Measurements from ENCODE around the gene WNT7B. TPM values are rescaled to one million over a fixed set of nuclear protein-coding genes. Genes with fewer than 3 reads are reported as not detected.
A peak's percentile ranks its signal among the peaks of the same experiment; 100 is the strongest.

The WNT7B gene
- total RNA-seq, 1 donor from 2014 or later, result 1.8 TPM

DNA sequence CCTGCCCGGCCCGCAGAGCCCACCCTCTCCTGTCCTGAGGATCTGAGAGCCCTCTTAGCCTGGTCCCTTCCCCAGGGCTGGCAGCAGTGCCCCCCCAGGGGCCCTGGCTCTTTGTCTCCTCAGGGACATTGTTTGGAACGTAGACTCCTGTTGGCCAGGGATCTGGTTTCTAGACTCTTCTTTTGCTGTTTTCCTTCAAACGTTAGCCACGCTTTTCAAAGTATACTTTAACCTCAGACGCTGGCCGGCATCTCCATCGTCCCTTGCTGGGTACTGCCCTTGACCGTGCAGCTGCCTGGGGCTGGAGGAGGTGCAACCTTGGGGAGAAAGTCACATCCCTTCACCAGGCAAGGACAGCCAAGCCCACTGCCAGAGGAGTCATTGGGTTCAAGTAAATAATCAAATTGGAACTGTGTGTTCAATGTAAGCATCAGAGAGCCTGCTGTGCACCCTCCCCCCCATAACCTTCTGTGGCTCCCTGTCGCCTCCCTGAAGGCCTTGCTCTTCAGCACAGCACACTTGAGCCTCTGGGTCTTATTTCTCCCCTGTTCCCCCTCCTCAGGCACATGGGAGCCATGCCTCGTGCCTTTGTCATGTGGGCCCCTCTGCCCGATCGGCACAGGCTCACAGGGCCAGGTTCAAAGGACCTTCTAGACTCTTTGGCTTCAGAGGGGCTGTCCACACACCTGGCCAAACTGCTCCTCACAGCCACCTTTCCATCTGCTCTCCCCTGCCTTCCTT is 21.8 kb upstream of the WNT7B start:
- H4K20me1 ChIP-seq (ENCODE audit: low read depth), result no peaks in the 10 kb centered on the region
- TF ChIP-seq EZH2 (IDR thresholded peaks at IDR 0.05) (no peak), EZH2phosphoT487 (IDR thresholded peaks at IDR 0.05) (no peak)
- TF ChIP-seq, protein P1, sequence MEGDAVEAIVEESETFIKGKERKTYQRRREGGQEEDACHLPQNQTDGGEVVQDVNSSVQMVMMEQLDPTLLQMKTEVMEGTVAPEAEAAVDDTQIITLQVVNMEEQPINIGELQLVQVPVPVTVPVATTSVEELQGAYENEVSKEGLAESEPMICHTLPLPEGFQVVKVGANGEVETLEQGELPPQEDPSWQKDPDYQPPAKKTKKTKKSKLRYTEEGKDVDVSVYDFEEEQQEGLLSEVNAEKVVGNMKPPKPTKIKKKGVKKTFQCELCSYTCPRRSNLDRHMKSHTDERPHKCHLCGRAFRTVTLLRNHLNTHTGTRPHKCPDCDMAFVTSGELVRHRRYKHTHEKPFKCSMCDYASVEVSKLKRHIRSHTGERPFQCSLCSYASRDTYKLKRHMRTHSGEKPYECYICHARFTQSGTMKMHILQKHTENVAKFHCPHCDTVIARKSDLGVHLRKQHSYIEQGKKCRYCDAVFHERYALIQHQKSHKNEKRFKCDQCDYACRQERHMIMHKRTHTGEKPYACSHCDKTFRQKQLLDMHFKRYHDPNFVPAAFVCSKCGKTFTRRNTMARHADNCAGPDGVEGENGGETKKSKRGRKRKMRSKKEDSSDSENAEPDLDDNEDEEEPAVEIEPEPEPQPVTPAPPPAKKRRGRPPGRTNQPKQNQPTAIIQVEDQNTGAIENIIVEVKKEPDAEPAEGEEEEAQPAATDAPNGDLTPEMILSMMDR (IDR thresholded peaks at IDR 0.05), result no peak
- no peaks in the 10 kb centered on the region for H3F3A ChIP-seq (ENCODE audit: low read depth)
- no peaks in the 10 kb centered on the region for H3K27me3 ChIP-seq
- no peak overlapping the region for H3K4me3 ChIP-seq
- no peaks in the 10 kb centered on the region for H3K79me2 ChIP-seq (ENCODE audit: low read depth)
- H3K4me1 ChIP-seq, result peaks cover 6% of the 10 kb centered on the region
- H3K9me3 ChIP-seq (ENCODE audit: low read depth), result no peaks in the 10 kb centered on the region
- H3K27me3 Mint-ChIP-seq (ENCODE audit: insufficient read depth, low read depth), result peaks cover 17% of the 10 kb centered on the region
- H3K9me3 Mint-ChIP-seq, result no peaks in the 10 kb centered on the region
- no peak overlapping the region for H3K27ac ChIP-seq
- DNase-seq (ENCODE audit: low spot score), result no peak
- H3K4me1 Mint-ChIP-seq, result peaks cover 10% of the 10 kb centered on the region
- H3K36me3 ChIP-seq, result no peaks in the 10 kb centered on the region
- H3K4me3 Mint-ChIP-seq, result peak overlapping the region; percentile 67
- H3K9ac ChIP-seq, result no peak overlapping the region
- no peak overlapping the region for H3K4me2 ChIP-seq
- H3K36me3 Mint-ChIP-seq, result no peaks in the 10 kb centered on the region
- no peak overlapping the region for H3K27ac Mint-ChIP-seq
- no peak overlapping the region for H2AFZ ChIP-seq (replicated peaks)

DNA sequence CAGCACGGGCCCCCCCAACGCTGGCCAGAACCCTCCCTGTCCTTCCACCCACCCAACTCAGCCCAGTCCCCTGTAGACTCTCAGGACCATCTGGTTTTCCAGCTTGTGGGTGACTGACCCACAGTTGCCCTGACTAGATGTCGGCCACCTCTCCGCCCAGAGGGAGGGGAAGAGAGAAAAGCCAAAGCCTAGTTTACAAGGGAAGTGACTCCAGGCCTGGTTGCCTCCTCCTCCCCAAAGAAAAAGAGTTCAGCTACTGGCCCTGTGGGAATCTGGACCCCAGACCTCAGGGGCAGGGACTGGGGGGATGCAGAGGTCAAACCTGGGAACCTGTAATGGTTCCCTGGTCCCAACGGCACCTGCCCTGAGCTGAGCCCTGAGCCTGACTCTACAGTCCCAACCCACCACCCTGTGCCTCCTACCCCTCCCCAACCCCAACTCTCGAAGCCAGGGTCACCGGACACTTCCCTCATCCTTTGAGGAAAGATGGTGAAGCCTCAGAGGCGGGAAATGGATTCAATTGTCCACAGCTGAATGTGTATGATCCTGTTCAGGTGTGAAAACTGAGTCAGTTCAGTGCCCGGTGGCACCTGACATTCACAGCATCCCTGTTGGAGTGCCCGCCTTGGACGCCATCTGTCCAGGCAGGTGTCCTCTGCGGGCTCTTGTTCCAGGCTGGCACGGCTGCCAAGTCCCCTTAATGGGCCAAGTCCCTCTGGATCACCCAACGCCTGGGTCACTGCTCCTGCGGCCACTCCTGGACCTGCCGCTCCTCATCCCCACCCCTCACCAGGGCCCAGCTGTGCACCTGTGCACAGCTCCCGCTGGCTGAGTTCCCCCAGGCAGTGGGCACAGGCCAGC is 21.0 kb upstream of the WNT7B start:
- Mint-ChIP-seq H3K9me3 (peaks cover 3% of the 10 kb centered on the region), H3K27ac (peak overlapping the region; percentile 85), H3K4me3 (no peak overlapping the region), H3K4me1 (peaks cover 10% of the 10 kb centered on the region), H3K27me3 (ENCODE audit: insufficient read depth, low read depth) (peaks cover 23% of the 10 kb centered on the region), H3K36me3 (no peaks in the 10 kb centered on the region)
- Histone ChIP-seq H3K9me3 (ENCODE audit: low read depth) (no peaks in the 10 kb centered on the region), H2AFZ (replicated peaks) (peak overlapping the region; percentile 72), H3K27ac (no peak overlapping the region), H3F3A (ENCODE audit: low read depth) (no peaks in the 10 kb centered on the region), H3K27me3 (no peaks in the 10 kb centered on the region), H3K4me3 (no peak overlapping the region), H4K20me1 (ENCODE audit: low read depth) (no peaks in the 10 kb centered on the region), H3K79me2 (ENCODE audit: low read depth) (no peaks in the 10 kb centered on the region), H3K4me2 (no peak overlapping the region), H3K36me3 (no peaks in the 10 kb centered on the region), H3K4me1 (peaks cover 6% of the 10 kb centered on the region), H3K9ac (no peak overlapping the region)
- no peak for DNase-seq (ENCODE audit: low spot score)
- TF ChIP-seq EZH2phosphoT487 (IDR thresholded peaks at IDR 0.05), result no peak
- TF ChIP-seq, protein P1 (IDR thresholded peaks at IDR 0.05), result no peak
- TF ChIP-seq EZH2 (IDR thresholded peaks at IDR 0.05), result no peak

DNA sequence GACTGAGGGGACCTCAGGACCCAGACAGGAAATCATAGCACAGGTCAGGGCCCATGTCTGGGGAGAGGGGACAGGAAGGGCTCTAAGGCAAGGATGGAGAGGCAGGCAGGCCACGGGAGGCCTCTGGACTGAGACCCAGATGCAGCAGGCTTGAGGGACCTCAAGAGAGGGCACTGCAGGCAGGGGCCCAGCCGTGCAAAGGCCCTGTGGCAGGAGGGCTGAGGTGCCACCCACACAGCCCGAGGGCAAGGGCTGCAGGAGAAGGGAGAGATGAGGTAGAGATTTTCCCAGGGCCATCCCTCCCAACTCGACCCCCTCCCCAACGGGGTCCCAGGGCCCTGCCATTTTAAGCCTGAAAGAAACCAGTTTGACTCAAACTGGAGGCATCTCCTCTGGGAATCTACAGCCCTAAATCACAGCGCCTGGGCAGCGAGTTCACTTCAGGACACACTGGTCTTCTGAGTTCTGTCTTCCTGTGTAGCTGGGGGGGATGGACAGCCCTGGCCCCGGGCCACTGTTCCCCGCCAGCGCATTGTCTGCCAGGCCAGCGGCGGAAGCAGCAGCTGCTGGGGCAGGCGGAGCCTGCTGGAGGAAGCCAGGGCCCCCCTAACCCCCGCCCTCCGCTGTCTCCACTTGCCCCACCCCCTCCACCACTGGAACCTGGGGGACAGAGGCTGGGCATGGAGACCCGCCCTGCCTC is 20.3 kb upstream of the WNT7B start:
- H4K20me1 ChIP-seq (ENCODE audit: low read depth), result no peaks in the 10 kb centered on the region
- H3K79me2 ChIP-seq (ENCODE audit: low read depth), result no peaks in the 10 kb centered on the region
- DNase-seq (ENCODE audit: low spot score), result peak; percentile 62
- H2AFZ ChIP-seq (replicated peaks), result peak overlapping the region; percentile 72
- peak overlapping the region; percentile 45 for H3K4me2 ChIP-seq
- H3K4me1 Mint-ChIP-seq, result peaks cover 10% of the 10 kb centered on the region
- peaks cover 26% of the 10 kb centered on the region for H3K27me3 Mint-ChIP-seq (ENCODE audit: insufficient read depth, low read depth)
- H3K27ac ChIP-seq, result no peak overlapping the region
- no peaks in the 10 kb centered on the region for H3K9me3 ChIP-seq (ENCODE audit: low read depth)
- no peak overlapping the region for H3K9ac ChIP-seq
- no peak overlapping the region for H3K4me3 Mint-ChIP-seq
- no peak overlapping the region for H3K27ac Mint-ChIP-seq
- TF ChIP-seq, protein P1 (IDR thresholded peaks at IDR 0.05), result no peak
- TF ChIP-seq EZH2phosphoT487 (IDR thresholded peaks at IDR 0.05), result no peak
- no peak for TF ChIP-seq EZH2 (IDR thresholded peaks at IDR 0.05)
- peaks cover 6% of the 10 kb centered on the region for H3K4me1 ChIP-seq
- H3K9me3 Mint-ChIP-seq, result peaks cover 3% of the 10 kb centered on the region
- no peaks in the 10 kb centered on the region for H3K27me3 ChIP-seq
- H3F3A ChIP-seq (ENCODE audit: low read depth), result no peaks in the 10 kb centered on the region
- H3K4me3 ChIP-seq, result no peak overlapping the region
- H3K36me3 ChIP-seq, result no peaks in the 10 kb centered on the region
- H3K36me3 Mint-ChIP-seq, result no peaks in the 10 kb centered on the region

All from neural progenitor cell (in vitro differentiated cells).